Transverse colon (tissue), 4 donors: ENCODE results near the gene TDRD10. TPM values are rescaled to one million over a fixed set of nuclear protein-coding genes. Genes with fewer than 3 reads are reported as not detected.
A peak's percentile ranks its signal among the peaks of the same experiment; 100 is the strongest.

ENCODE experiments used
- DNase-seq: peaks from one replicate; pipeline ENCODE4 v3.0.0-alpha.2; 2019
- H3K27ac ChIP-seq, 4 donors: fragments of 200-600 bp; sonication (generic); 2 replicates each; pipeline ENCODE4 v1.5.1; 2016 to 2018; ENCODE audit warnings: inconsistent platforms in 4 of 4
- H3K27me3 ChIP-seq: fragments of 200-600 bp; sonication (generic); 2 replicates; pipeline ENCODE4 v1.5.1; 2017; ENCODE audit warnings: inconsistent platforms
- H3K36me3 ChIP-seq, 4 donors: fragments of 200-600 bp; sonication (generic); 2 replicates each; pipeline ENCODE4 v1.5.1; 2017 to 2019; ENCODE audit warnings: inconsistent platforms in 4 of 4
- H3K4me1 ChIP-seq, 4 donors: fragments of 200-600 bp; sonication (generic); 2 replicates each; pipeline ENCODE4 v1.5.1; 2017 to 2020; ENCODE audit warnings: inconsistent platforms in 4 of 4
- H3K4me3 ChIP-seq, 4 donors: fragments of 200-600 bp; sonication (generic); 1 replicate in 1 of 4; 2 replicates in 3 of 4; pipeline versions ENCODE4 v1.5.1 to v1.6.1; 2017 to 2019; ENCODE audit warnings: inconsistent platforms in 4 of 4
- H3K9me3 ChIP-seq, 2 donors: fragments of 200-600 bp; sonication (generic); 2 replicates each; pipeline ENCODE4 v1.5.1; 2017 to 2019; ENCODE audit warnings: inconsistent platforms in 2 of 2
- EP300 ChIP-seq: sonication (generic); formaldehyde crosslinking; IDR thresholded peaks from one replicate; pipeline ENCODE4 v1.6.1; 2017; ENCODE audit warnings: antibody characterized with exemption, low read depth
- POLR2A ChIP-seq: fragments of 450-650 bp; IDR thresholded peaks from one replicate; pipeline ENCODE4 v1.6.1; 2016; ENCODE audit warnings: antibody characterized with exemption, mild to moderate bottlenecking, moderate library complexity
- POLR2AphosphoS5 ChIP-seq, 3 donors: sonication (generic); formaldehyde crosslinking; IDR thresholded peaks; one replicate each; pipeline ENCODE4 v1.6.1; 2016; ENCODE audit warnings: antibody characterized with exemption in 3 of 3
- WGBS, 2 donors: methylation state at CpG; one replicate each; pipeline ENCODE4 v1.1.5; 2018; ENCODE audit warnings: low coverage in 1 of 2; 5-methylcytosine and 5-hydroxymethylcytosine counted together
- in situ Hi-C, 4 donors: fragments of 200-750 bp; cut with MboI; loops; one replicate each; pipeline versions ENCODE4 v1.15.0 to v1.15.1; 2017; ENCODE audit warnings: low sequenced_read_pairs in 3 of 4, low pct_ligation_motif_present in 1 of 4, low pct_unique_long_range_greater_than_20kb in 1 of 4
- intact Hi-C: fragments of 100-400 bp; cut with DNase I; formaldehyde crosslinking; loops from one replicate; pipeline ENCODE4 v1.15.1; 2023; ENCODE audit warnings: low total_unique reads
- total RNA-seq, 4 donors: library from RNA; depleted of rRNA; stranded (reverse); fragments of >200 nt; gene quantifications; one replicate each; pipeline ENCODE4 v1.1.0, GENCODE V29; 2016
- TF ChIP-seq, protein P1 (sequence below), 5 experiments: fragments of 200-600 bp in 3 of 5; fragments of 450-650 bp in 2 of 5; sonication (generic) in 3 of 5; IDR thresholded peaks; 1 replicate in 2 of 5; 2 replicates in 3 of 5; pipeline ENCODE4 v1.5.1; 2016 to 2017; ENCODE audit warnings: antibody characterized with exemption in 5 of 5, inconsistent platforms in 3 of 5, mild to moderate bottlenecking in 2 of 5, moderate library complexity in 1 of 5

Gene TDRD10
- total RNA-seq, 4 donors from 2014 or later = 0.96 to 3.3 TPM; not detected in 2

DNA sequence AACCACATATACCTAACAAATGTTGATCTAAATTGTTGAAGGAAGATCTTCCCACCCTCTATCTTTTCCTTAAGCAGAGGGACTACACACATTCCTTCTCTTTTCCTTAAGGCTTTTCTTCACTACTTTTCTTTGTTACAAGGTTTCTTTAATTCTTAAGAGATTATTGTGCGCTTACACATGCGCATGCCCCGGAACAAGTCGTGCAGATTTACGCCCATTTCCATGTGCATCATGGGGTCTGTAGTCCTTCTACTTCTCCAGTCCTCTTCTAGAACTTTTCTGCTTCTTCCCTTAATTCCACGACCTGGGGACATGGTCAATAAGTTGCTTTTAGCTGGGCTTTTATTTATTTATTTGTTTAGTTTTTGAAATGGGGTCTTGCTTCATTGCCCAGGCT lies 63.9 kb downstream of the TDRD10 start:
- Histone ChIP-seq H3K4me3 (no peak overlapping the region), H3K36me3 (no peaks in the 10 kb centered on the region), H3K27me3 (peaks cover 31% of the 10 kb centered on the region), H3K9me3 (no peaks in the 10 kb centered on the region), H3K4me1 (peaks cover 0 to 10% (median 8%) of the 10 kb centered on the region in 4 donors), H3K27ac (no peak overlapping the region)
- TF ChIP-seq EP300 = no peak
- TF ChIP-seq, protein P1, sequence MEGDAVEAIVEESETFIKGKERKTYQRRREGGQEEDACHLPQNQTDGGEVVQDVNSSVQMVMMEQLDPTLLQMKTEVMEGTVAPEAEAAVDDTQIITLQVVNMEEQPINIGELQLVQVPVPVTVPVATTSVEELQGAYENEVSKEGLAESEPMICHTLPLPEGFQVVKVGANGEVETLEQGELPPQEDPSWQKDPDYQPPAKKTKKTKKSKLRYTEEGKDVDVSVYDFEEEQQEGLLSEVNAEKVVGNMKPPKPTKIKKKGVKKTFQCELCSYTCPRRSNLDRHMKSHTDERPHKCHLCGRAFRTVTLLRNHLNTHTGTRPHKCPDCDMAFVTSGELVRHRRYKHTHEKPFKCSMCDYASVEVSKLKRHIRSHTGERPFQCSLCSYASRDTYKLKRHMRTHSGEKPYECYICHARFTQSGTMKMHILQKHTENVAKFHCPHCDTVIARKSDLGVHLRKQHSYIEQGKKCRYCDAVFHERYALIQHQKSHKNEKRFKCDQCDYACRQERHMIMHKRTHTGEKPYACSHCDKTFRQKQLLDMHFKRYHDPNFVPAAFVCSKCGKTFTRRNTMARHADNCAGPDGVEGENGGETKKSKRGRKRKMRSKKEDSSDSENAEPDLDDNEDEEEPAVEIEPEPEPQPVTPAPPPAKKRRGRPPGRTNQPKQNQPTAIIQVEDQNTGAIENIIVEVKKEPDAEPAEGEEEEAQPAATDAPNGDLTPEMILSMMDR (IDR thresholded peaks at IDR 0.05) = no peak
- no peak for TF ChIP-seq POLR2A
- TF ChIP-seq POLR2AphosphoS5 (IDR thresholded peaks at IDR 0.05) = no peak
- in situ Hi-C loops = loop anchor here in 2 of 4 donors (10.0 to 25.0 kb wide), 2 partner anchors 199 to 321 kb away; no protein-coding TSS in a partner anchor
- no peak for DNase-seq
- intact Hi-C loops = loop anchor here (10.0 kb wide), 2 partner anchors 199 to 309 kb away; partner anchors contain the start of gene KCNN3
- 82 to 100% methylated on average over 5 to 6 of the region's 6 CpGs for WGBS, 2 donors

DNA sequence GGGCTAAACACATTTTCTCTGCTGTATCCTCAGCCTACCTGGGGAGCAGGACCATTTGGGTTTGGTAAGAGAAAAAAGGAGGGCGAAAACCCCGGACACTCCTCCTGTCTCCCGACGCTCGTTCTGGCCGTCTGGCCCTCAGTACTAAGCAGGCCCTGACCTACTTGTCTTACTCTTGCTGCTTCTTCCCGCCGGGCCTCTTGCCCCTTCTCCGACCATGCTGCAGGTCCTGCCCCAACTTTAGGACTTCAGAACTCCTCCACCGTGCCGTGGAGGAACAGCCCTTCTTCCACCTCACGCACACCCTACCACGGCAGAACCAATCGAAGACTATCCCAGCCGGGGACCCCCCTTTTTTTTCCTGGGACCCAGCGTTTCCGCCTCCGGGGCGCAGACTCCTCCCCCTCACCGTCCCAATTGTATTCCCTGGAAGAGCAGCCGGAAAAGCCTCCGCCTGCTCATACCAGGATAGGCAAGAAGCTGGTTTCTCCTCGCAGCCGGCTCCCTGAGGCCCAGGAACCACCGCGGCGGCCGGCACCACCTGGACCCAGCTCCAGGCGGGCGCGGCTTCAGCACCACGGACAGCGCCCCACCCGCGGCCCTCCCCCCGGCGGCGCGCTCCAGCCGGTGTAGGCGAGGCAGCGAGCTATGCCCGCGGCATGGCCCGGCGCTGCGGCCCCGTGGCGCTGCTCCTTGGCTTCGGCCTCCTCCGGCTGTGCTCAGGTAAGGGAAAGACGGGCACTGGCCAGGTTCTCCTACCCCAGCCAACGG lies 65.6 kb downstream of the TDRD10 start, which contains the start of gene CHRNB2:
Gene CHRNB2 (plus strand): TSS at position 393 of the 771 bp plus-strand sequence. CDS start 267 bp downstream, at position 660.
- WGBS, 2 donors = 7% methylated on average over 49 of the region's 53 CpGs; no CpG with 5 or more reads in 1 of the 2 donors
- no peak for TF ChIP-seq POLR2A
- no peak for TF ChIP-seq EP300
- TF ChIP-seq, protein P1 (IDR thresholded peaks at IDR 0.05) = no peak
- no peak for TF ChIP-seq POLR2AphosphoS5 (IDR thresholded peaks at IDR 0.05)
- peak; percentile 72 for DNase-seq
- H3K36me3 ChIP-seq = no peaks in the 10 kb centered on the region
- in situ Hi-C loops (loop anchor here in 2 of 4 donors (10.0 to 25.0 kb wide), 2 partner anchors 197 to 320 kb away; no protein-coding TSS in a partner anchor), intact Hi-C loops (loop anchor here (10.0 kb wide), 2 partner anchors 197 to 307 kb away; partner anchors contain the start of gene KCNN3)
- no peaks in the 10 kb centered on the region for H3K9me3 ChIP-seq
- H3K27ac ChIP-seq = no peak within 1 kb of the TSS
- H3K4me3 ChIP-seq = peak within 1 kb of the TSS in 1 of 4 donors; percentile 33
- H3K27me3 ChIP-seq = peaks cover 31% of the 10 kb centered on the region
- H3K4me1 ChIP-seq = peaks cover 0 to 10% (median 8%) of the 10 kb centered on the region in 4 donors

- H3K9me3 ChIP-seq = no peaks in the 10 kb centered on the region
- peaks cover 0 to 10% (median 8%) of the 10 kb centered on the region in 4 donors for H3K4me1 ChIP-seq
- in situ Hi-C loops = loop anchor here in 2 of 4 donors (10.0 to 25.0 kb wide), 2 partner anchors 197 to 319 kb away; no protein-coding TSS in a partner anchor
- WGBS, 2 donors = 0 to 40% methylated on average over 1 to 17 of the region's 17 CpGs
- no peaks in the 10 kb centered on the region for H3K36me3 ChIP-seq
- DNase-seq = no peak
- H3K27me3 ChIP-seq = peaks cover 31% of the 10 kb centered on the region
- H3K27ac ChIP-seq = no peak overlapping the region
- intact Hi-C loops = loop anchor here (10.0 kb wide), 2 partner anchors 197 to 307 kb away; partner anchors contain the start of gene KCNN3
- TF ChIP-seq POLR2AphosphoS5 (IDR thresholded peaks at IDR 0.05) = no peak
- TF ChIP-seq EP300 = no peak
- no peak for TF ChIP-seq POLR2A
- TF ChIP-seq, protein P1 (IDR thresholded peaks at IDR 0.05) = no peak
- H3K4me3 ChIP-seq = peak overlapping the region in 1 of 4 donors; percentile 33
Measured at GRCh38 chr1:154568157-154568815, 66.3 kb downstream of the TDRD10 start.
